ENCODE results near the gene TEX29.

Gene TEX29

DNA sequence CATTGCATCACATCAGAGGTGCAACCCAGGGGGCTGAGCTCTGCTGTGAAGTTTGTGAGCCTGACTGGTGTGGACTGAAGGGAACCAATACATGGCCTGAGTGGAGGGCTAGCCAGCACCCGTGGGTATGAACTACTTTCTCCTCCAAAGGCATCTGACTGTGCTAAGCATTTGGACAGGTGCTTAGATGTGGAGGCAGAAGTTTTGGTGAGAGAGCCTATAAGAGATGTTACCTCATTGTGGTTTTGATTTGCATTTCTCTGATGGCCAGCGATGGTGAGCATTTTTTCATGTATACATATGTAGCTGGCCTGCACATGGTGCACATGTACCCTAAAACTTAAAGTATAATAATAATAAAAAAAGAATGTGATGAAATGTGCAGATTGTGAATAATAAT, 46.9 kb downstream of the TEX29 start:
- no peak for DNase-seq (ENCODE audit: low read depth in 2 of 2)

DNA sequence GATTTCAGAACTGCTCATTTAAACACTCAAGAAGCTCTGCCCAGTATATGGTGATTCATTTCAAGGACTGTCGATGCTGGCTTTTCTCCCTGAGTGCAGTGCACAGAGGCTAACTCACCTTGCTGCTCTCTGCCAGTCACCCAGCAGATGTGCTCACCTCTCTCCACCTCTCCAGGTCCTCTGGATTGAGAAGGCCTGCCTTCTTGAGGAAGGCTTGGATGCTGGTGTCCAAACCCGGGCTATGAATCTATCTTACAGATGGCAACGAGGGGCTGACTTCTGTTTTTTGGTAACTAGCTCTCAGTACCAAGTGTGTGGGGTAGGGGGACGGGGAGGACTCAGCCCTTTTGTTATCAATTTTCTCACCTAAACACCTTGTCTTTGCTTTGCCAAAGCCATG, 47.6 kb downstream of the TEX29 start:
- DNase-seq (ENCODE audit: low read depth in 2 of 2): no peak

DNA sequence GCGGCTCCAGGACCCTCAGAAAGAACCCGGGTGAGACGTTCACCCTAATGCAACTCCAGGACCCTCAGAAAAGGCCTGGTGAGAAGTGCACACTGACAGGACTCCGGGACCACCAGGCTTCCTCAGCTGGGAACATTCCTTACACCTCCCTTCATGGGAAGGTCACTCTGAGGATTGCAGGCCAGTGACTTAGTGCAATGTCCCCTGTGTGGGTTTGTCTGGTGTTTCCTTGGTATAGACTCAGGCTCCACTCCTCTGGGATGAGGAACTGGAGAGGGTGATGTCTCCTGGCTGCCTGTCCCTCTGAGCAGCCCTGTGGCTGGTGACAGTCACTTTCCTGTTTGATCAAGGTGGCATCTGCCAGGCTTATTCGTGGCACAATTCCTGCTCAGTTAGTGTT, 49.7 kb downstream of the TEX29 start:
- DNase-seq (ENCODE audit: low read depth in 2 of 2): no peak

DNA sequence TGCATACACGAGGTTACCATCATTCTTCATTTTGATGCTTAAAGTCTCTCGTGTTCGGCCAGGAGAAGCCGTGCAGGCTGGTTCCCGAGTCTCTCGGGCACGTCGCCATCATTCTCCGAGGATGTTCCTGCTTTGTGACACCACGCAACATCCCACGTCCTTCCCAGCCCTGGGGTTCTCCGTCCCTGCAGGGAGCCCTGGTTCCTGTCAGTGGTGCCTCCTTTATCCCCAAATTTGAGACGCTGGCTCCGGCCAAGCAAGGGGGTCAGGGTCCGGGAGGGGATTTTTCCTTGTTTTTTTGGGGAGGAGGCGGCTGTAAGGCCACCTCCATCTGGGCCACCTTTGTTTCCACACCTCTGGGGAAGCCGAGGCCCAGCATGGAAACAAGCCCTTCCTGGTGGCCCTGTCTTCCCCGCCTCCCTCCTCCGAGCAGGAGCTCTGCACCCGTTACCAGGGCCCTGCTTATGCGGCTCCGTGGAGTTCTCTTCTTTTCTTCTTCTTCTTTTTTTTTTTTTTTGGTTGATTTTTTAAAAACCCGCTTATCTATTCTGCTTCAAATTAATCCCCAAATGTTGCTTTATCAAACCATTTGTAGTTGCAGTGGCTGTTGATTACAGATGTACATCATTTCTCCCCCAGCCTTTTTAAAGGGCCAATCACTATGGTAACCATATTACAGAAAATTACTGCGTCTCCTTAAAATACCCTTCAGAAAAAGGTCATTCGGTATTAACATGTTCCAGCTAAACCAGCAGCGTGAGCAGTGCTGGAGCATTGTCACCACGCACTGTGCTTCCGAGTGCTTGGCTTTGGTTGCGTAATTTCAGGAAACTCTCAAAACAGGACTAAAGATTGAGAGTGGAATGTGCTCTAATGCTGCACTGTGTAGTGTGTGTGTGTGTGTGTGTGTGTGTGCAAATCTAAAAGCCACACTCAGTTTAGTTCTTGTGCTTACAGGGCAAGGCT, 50.4 kb downstream of the TEX29 start:
- DNase-seq (ENCODE audit: low read depth in 2 of 2): no peak

DNA sequence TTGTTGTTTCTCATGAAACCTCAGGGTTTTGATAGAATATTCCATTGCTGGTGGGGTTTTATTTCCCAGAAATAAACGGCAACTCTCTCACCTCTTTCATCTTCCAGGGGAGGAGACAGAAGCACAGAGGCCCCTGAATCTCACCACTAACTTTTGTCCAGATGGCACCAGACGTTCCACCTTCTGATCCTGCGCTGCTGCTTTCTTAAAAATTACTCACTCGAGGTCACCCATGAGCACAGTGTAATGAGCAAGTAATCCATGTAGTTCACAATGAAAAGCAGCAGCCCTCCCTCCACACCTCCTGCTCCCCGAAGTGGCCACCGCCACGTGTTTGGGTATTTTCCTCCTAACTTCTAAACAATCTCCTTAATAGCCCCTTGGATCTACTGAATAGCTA, 51.3 kb downstream of the TEX29 start:
- DNase-seq (ENCODE audit: low read depth in 2 of 2): no peak

DNA sequence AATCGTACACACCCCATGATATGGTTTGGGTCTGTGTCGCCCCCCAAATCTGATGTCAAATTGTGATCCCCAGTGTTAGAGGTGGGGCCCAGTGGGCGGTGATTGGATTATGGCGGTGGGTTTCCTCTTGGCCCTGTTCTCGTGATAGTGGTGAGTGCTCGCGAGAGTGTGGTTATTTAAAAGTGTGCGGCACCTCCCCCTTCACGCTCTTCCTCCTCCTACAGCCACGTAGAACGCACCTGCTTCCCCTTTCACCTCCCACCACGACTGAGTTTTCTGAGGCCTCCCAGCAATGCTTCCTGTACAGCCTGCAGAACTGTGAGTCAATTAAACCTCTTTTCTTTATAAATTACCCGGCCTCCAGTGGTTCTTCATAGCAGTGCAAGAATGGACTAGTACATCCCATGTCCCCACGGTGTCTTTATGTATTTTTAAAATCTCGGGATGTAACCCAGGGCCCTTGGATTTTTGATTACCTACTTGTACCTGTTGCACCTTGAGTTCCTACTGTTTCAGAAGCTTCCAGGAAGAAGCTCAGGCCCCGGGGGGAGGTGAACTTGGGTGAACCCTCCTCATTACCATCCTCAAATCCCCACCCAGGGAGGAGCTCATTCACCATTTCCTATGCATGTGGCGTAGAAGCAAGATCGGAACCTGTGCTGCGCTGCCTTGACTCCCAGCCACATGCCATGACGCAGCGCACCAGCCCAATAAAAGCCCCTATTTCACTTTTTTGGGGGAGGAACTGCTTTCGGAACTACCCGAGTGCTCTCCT, 52.4 kb downstream of the TEX29 start:
- no peak for DNase-seq (ENCODE audit: low read depth in 2 of 2)

DNA sequence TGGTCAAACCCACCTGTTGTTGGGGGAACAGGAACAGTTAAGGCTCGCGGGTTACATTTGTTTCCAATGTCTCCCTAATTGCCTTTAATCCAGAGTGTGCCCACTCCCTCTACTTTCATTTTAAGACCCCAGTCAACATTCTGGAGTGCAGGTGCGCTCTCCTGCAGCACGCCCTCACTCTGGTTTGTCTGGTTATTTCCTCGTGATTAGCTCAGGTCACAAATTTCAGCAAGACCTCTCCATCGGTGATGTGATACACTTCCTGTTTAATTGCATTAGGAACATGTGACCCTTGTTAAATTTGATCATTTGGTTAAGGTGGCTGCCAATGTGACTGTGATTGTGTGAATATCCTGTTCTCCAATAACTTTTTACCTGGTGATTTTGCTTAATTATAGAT, 53.0 kb downstream of the TEX29 start:
- DNase-seq (ENCODE audit: low read depth in 2 of 2): no peak

DNA sequence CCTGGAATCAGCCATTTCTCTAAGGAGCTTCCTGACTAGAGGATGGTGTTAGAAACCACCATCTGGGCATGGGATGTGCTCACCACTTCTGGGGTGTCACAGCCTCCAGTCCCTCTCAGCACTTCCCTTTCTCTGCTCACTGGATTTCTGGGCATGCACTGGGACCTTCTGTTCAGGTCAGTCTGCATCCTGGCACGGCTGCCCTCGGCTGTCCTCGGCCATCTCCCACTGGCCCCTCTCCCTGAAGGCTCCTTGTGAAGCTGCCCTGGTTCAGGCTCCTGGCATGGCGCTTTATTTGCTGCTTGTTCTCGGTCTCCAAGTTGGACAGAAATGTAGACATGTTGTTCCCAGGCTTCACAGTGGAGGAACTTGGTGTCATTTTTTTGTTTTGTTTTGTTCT, 60.0 kb downstream of the TEX29 start:
- no peak for DNase-seq (ENCODE audit: low read depth in 2 of 2)

DNA sequence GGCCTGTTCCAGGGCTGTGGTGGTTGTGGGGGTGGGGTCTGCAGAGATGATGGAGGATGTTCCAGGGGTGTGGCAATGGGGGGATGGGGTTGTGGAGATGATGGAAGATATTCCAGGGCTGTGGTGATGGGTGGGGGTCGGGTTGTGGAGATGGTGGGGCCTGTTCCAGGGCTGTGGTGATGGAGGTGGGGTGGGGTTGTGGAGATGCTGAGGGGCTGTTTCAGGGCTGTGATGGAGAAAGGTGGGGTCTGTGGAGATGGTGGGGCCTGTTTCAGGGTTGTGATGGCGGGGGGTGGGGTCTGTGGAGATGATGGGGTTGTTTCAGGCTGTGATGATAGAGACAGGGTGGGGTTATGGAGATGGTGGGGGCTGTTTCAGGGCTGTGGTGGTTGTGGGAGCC, 62.0 kb downstream of the TEX29 start:
- no peak for DNase-seq (ENCODE audit: low read depth in 2 of 2)

DNA sequence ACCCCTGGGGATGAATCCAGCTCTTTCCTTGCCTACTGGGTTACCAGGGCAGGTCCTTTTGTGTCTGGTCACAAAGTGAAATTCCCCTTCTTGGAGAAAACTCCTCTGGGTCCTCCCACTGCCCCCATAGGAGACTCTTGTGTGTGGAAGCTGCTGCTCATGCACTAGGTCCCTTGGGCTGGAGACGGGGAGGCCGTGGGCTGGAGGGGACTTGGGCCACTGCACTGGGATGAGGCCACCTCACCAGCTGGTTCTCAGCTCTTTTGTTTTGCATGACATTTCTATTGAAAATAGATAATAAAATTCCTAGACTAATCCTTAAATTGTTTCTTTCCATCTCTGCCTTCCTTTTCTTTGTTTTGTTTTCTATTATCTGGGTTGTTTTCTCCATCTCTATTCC, 62.4 kb downstream of the TEX29 start:
- no peak for DNase-seq (ENCODE audit: low read depth in 2 of 2)

DNA sequence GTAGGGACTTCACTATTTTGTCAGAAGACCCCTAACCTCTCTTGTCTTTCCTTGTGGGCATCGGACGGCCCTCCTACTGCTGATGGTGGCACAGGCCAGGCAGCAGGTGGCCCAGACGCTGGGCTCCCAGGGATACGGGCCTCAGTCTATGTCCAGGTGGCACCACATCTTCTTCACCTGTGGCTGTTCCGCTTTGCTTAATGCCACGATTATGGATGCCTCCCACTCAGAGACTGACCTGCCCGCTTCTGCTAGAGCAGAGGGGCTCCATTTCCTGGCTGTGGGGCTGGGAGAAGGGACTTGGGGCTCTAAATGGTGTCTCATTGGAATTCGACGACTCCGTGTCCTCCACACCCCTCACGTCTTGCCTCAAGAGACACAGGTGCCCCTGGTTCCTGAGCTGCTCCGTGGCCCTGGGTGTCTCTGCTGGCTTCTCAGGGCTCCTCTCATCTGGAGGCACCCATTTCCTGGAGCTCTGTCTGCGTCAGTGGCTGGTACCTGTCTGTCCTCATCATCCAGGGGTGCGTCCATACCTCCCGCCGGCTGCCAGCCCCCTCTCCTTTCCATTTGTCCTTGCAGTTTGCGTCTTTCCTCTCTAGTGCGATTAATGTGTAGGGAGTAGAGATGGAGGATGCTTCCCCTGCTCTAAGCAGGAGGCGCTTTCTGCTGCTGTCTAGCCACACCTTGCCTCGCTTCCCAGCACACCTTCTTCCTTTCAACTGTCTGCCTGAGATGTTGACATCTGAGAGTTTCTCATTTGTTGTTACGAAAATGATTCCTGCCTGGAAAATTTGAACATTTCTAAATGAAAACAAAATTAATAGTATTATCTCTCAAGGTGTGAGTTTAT, 63.4 kb downstream of the TEX29 start:
- DNase-seq (ENCODE audit: low read depth in 2 of 2): no peak

DNA sequence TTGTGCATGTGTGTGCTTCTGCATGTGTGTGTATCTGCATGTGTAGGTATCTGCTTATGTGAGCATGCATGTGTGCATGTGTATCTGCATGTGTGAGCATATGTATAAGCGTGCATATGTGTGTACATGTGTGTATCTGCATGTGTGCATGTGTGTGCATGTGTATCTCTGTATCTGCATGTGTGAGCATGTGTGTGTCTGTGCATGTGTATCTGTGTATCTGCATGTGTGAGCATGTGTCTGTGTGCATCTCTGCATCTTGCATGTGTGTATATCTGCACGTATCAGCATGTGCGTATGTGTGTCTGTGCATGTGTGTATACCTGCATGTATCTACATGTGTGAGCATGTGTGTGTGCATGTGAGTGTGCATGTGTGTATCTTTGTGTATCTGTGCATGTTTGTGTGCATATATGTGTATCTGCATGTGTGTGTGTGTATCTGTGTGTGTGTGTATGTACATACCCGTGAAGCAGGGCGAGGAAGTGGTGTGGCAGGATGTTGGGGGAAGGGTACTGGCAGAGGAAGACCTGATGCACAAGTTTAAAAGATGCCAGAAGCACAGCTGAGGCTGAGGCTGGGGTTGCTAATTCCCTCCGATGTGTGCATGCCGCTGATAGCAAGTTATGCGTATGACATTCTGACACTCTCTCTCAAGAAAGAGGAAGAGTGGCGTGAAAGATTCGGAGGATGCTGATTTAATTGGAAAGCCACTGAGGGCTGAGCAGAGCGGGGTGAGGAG, 64.2 kb downstream of the TEX29 start:
- DNase-seq (ENCODE audit: low read depth in 2 of 2): no peak

DNA sequence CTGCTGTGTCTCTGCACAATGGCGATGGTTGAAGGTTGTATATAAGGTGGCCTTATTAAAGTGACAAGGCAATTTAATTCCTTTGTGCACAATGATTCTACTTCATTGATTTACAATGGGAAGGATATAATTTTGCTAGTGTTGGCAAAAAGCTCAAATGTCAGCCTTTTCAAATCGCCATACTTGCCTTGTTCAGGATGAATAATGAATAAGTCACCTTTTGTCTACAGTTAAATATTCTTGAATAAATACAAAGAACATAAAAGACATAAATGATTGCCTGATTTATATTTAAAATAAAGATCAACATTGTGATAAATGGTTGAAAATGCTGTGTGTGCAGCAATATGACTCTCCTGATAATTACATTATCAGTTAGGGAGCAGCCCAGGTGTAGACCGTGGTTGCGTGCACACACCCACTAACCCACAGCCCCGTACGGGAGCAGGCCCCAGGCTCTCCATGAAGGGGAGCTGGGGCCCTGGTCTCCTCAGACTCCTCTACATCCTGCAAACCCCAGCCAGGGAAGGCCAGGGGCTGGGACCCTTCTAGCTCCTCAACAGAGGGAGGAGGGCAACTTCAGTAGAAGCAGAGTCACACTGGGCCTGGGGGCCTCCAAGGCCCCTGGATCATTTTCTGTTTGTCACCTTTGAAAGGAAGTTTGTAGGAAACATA, 64.9 kb downstream of the TEX29 start:
- no peak for DNase-seq (ENCODE audit: low read depth in 2 of 2)

DNA sequence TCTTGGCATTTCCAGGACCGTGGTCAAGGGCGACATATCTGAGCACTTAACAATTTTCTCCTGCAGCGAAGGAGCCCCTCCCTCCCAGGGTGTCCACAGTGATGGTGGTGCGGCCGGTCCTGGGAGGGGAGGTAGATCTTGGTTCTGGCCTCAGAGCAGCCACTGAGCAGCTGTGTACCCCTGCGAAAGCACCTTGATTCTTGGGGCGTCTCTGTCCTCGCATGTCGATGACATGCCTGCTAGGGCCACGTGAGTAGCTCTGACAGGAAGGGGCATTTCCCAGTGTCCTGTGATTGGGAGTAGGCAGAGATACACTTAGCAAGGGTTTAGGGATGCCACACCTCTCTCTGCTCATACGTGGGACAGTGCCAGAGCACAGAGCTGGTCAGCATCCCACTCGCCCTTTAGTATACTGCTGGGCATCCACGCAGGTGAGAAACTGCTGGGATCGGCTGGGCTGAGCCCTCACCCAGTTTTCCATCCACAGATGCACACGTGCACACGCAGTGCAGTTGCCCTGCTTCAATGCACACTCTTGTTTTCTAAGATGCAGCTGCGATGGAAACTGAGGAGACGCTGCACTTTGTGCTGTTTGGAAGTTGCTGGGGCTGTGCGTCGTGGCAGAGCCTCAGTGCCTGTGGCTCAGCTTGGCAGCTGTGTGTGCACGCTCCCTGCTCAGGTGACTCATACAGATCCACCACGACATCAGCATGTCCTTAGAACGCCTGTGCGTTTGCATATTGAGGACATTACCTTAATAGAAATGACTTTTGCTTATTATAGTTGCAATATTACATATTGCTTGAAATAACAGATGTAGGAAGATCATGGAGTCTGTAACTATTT, 66.8 kb downstream of the TEX29 start:
- no peak for DNase-seq (ENCODE audit: low read depth in 2 of 2)

DNA sequence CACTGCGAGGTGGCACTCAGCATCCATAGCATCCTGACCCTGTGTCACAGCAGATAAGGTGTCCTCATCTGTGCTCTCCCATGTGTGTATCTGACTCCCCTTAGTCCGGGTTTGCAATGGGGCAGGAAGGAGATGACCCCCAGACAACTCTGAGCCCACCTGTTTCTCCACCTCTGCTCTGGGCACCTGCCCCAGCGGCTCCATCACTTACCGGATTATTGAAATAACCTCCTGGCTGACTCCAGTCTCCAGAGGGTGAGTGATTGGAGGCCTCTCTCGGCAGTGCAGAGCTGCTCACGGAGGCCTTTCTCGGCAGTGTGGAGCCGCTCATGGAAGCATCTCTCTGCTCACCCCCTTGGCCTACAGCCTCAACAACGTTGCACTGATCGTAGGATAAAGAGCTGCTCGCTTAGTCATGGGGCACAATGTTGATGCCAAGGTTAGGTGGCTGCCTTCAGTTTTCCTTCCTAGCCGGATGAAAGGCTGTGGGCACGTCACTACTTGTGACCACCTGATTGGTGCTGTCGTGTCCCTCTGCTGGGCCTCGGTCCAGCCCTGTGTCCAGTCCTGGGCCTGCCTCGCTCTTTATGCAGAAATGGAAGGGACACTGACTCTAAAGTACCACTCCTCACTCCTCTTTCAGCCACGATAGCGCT, 67.6 kb downstream of the TEX29 start:
- DNase-seq (ENCODE audit: low read depth in 2 of 2): no peak

DNA sequence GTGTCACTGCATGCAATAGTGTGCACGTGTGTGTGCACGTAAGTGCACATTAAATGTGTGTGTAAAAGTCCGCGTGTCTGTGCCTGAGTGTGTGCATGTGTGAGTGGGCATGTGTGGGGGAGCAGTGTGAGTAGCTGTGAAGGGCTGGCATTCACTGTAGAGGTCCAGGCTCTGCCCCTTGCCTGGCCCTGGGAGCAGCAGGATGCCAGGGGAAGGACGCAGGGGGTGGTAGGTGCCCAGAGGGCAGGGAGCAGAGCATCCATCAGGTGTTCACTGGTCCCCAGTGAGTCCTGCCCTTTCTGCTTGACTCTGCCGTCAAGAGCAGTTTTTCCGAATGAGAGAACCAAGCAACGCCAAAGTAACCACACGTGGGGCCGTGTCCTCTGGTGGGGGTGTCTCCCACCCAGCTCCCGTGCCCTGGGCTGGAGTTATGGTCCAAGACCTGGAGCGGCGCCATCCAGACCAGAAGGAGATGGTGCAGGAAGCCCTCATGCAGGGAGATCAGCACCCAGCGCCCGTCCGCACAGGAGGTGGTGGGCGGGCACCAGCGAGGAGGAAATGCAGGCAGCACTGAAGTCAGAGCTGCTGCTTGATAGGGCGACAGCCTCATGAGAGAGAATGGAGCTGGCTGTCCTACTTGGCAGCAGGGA, 68.5 kb downstream of the TEX29 start:
- DNase-seq (ENCODE audit: low read depth in 2 of 2): no peak

DNA sequence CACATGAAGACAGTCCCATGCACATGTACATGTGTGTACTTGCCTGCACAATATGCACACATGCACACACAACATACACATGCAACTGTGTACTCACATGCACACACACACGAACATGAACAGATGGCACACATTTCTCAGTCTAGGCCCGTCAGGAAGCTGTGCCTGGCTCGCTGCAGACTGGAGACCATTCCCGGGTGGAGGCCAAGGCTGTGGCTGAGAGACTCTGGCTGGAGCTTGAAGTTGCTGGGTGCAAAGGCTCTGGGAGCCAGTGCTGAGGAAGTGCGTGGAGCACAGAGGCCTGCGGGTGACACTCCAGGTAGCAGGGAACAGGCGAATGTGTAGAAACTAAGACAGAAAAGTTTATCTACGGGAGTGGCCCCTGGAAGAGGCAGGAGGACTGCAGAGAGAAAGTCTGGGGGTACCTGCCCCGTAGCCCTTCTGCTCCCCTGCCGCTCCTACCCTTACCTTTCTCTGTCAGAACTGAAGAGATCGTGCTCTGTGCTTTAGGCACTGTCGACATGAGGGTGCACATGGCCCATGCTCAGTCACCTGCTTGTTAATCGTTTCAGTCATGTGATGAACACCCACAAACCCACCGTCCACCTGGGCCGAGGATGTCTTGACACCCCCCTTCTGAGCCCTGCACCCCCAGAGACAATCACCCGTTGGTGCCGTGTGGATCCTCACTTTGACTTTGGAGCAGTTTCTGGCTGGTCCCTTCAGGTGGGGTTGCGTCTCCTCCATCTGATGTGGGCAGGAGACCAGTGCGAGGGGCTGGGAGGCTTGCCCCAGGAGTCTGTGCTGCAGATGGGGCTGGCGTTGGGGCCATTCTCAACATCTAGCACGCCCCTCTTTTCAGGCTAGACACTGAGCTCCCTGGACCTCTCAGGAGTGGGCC, 69.4 kb downstream of the TEX29 start:
- no peak for DNase-seq (ENCODE audit: low read depth in 2 of 2)
